GM12865 (cell line): ENCODE results near the gene TAF1C.

Experiments used
- DNase-seq: peaks from one replicate; pipeline ENCODE4 v3.0.0; 2010; ENCODE audit warnings: low read depth
- H3K4me3 ChIP-seq: 2 replicates; pipeline ENCODE4 v1.5.1; 2011; ENCODE audit warnings: mild to moderate bottlenecking, low read depth, low read length, control low read depth
- TF ChIP-seq, protein P1 (sequence below): IDR thresholded peaks from 2 replicates; pipeline ENCODE4 v1.5.1; 2011; ENCODE audit warnings: low read length, control low read depth, low read depth, inconsistent platforms; ENCODE audit not compliant: insufficient read depth; ENCODE audit errors: missing control alignments

Gene TAF1C

DNA sequence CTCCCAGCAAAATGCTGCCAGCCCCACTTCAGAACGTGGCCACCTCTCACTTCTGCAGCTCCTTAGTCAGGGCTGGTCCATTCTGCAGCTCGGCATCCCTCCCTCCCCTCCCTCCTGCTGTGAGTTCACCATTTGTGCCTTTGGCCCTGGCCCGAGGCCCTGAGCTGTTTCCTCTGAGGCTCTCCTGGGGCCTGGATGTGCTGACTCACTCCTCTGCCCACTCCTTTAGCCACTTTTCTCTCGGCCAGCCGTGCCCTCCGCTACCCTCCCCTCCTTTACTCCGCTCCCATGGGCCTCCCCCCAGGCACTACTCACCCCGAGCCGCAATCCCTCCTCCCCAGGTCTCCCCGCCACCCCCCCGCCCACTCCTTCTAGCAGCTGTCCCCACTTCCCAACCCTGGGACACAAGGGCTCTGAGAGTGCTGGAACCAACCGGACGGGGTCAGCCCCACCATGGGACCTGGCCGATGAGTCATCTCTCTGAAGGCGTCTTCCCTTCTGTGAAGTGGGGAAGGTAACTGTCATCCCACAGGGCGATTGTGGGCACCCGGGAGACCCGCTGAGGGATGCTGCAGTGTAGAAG, 41.5 kb upstream of the TAF1C start:
- TF ChIP-seq, protein P1, sequence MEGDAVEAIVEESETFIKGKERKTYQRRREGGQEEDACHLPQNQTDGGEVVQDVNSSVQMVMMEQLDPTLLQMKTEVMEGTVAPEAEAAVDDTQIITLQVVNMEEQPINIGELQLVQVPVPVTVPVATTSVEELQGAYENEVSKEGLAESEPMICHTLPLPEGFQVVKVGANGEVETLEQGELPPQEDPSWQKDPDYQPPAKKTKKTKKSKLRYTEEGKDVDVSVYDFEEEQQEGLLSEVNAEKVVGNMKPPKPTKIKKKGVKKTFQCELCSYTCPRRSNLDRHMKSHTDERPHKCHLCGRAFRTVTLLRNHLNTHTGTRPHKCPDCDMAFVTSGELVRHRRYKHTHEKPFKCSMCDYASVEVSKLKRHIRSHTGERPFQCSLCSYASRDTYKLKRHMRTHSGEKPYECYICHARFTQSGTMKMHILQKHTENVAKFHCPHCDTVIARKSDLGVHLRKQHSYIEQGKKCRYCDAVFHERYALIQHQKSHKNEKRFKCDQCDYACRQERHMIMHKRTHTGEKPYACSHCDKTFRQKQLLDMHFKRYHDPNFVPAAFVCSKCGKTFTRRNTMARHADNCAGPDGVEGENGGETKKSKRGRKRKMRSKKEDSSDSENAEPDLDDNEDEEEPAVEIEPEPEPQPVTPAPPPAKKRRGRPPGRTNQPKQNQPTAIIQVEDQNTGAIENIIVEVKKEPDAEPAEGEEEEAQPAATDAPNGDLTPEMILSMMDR = no peak
- no peak for DNase-seq
- no peak overlapping the region for H3K4me3 ChIP-seq

DNA sequence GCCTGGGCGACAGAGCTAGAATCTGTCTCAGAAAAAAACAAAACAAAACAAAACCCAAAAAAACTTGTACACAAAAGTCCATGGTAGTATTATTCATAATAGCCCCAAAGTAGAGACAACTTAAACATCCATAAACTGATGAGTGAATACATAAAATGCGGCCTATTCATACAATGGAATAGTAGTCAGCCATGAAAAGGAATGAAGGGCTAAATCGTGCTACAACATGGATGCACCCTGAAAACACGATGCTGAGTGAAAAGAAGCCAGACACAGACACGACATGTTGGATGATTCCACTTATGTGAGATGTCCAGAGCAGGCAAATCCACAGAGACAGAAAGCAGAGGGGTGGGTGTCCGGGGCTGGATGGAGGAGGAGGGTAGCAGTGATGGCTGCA, 40.7 kb upstream of the TAF1C start:
- H3K4me3 ChIP-seq = no peak overlapping the region
- TF ChIP-seq, protein P1 = no peak
- DNase-seq = no peak

DNA sequence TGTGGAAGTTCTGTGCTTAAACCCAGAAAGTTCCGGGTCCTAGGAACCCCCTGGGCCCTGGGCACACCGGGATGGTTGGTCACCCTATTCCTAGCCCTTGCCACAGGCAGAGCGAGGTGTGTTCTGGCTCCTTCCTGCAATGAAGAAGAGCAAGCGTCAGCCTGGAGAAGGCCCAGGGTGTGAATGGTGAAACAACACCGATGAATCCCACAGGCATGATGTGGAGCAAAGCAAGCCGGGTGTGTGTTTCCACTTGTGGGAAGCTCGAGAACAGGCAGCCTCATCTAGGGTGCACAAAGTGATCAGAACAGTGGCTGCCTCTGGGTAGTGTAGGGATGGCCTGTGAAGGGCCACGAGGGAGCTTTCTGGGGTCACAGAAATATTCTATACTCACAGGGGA, 39.2 kb upstream of the TAF1C start:
- TF ChIP-seq, protein P1 = no peak
- no peak overlapping the region for H3K4me3 ChIP-seq
- DNase-seq = no peak

DNA sequence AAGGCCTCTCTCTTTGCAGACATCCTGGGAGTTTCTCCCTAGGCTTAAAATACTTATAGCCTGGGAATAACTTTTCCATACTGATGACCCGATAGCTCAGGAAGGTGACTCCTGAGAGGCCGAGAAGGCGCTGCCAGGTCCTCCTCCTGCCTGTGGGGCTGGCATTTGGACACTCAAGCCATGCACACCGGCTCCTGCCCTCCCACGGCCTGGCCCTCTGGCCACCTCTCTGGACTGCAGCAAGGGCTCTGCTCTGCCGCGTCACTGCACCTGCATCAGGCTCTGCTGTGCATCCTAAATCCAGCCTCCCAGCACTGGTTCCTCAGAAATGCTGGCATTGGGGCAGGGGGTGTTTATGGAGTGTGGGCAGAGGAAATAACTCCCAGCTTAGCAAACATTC, 38.7 kb upstream of the TAF1C start:
- no peak for DNase-seq
- no peak overlapping the region for H3K4me3 ChIP-seq
- TF ChIP-seq, protein P1 = no peak

DNA sequence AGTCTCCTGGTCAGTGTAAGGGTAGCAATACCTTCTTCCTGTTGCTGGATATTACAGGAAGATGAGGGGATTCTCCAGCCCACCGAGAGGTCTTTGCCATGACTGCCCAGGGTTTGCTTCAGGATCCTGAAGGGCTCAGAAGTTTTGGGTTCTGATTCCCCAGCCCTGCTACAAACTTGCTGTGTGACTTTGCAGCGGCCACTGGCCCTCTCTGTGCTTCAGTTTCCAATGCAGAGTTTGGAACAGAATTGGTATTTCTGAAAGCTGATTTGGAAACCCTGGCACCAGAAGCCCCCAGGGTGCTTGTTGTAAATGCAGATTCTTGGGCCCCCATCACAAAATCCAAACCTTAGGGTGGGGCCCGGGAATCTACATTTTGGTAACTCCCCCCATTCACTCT, 38.3 kb upstream of the TAF1C start:
- H3K4me3 ChIP-seq = no peak overlapping the region
- DNase-seq = no peak
- TF ChIP-seq, protein P1 = no peak

DNA sequence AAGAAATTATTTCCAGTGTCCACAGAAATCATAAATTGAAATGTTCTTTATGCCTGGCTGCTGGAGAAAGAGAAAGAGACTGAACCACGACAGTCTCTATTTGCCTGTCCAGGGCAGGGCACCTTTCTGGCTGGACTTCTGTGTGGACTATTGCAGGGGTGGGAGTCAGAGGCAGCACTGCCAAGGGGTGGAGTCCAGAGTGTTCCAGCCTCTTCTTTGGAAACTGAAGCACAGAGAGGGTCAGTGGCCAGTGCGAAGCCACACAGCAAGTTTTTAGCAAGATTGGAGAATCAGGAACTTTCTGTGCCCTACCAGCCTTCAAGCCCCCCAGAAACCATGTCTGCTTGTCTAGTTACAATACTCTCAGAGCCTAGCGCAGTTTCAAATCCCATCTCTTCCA, 37.7 kb upstream of the TAF1C start:
- no peak for DNase-seq
- H3K4me3 ChIP-seq = no peak overlapping the region
- TF ChIP-seq, protein P1 = no peak

DNA sequence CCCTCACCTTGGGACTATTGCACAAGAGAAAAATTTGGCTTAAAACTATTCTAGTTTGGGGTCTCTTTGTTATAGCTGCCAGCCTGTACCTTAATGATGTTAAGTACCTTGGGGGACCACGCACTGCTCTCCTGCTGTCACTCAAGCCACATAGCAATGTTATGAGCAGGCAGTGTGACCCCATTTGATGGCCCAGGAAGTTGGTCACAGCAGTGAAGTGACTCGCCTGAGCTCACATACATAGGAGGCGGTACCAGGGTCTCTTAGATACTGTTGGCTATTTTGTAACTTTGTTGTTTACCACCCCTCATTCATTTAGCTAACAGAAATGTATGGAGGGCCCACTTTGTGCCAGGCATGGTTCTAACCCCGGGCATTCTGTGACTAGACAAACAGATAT, 36.6 kb upstream of the TAF1C start:
- H3K4me3 ChIP-seq = no peak overlapping the region
- DNase-seq = no peak
- TF ChIP-seq, protein P1 = no peak
